ENCODE data around the gene ZKSCAN2.

Gene ZKSCAN2

DNA sequence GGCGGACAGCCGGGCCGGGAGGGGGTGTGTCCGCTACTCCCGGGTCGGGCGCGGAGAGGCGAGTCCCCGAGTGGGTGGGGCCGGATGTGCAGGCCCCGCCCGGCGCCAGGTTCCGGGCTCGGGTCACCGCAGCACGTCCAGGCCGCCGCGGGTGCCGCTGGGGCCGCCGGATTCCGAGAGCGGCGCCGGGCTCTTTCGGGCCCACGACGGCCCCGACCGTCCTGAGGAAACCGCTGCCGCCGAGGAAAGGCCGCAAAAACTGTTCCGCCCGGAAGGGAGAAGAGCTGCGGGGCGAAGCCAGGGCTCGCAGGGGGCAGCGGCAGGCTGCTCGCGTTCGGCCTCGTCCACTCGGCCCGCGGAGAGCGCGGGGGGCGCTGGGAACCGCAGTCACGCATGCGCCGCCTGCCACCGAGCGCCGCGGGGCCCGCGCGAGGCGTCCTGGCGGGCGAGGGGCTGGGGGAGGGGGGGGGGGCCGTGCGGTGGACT lies at the start of gene ZKSCAN2:
TSS of gene ZKSCAN2 (minus strand) at position 376 of the 486 bp plus-strand sequence. CDS start 718 bp downstream, outside the sequence.
- DNase-seq: peak; percentile 62 to 67

DNA sequence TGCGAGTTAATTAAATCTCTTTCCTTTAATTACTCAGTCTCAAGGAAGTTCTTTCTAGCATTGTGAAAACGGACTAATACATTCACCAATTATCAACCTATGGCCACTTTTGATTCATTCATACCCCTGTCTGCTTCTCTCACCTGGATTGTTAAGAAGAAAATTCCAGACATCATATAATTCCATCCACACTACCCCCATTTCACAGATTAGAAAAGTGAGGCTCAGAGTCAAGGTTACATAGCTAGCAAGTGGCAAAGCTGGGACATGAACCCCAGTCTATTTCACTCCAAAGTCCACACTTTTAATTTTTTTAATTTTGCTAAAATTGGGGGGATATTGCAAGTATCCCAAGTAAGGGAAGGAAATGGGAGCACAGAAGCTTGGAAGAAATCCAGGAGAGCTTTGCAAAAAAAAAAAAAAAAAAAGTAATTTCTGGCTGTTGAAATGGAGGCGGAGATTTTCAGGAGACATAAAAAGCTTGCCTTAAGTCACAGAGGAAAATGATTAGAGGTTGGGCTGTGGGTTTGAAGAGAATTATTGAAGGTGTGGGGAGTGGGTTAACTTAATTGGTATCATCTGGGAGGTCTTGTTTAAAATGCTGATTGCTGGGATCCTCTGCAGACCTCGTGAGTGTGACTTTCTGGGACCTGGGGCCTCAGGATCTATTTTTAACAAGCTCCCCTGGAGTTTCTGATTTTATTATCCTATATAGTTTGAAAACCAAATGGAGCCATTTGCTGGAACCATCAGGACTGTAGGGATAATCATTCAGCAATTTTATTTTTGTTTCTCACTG lies 42.3 kb upstream of the ZKSCAN2 start:
- DNase-seq: no peak

DNA sequence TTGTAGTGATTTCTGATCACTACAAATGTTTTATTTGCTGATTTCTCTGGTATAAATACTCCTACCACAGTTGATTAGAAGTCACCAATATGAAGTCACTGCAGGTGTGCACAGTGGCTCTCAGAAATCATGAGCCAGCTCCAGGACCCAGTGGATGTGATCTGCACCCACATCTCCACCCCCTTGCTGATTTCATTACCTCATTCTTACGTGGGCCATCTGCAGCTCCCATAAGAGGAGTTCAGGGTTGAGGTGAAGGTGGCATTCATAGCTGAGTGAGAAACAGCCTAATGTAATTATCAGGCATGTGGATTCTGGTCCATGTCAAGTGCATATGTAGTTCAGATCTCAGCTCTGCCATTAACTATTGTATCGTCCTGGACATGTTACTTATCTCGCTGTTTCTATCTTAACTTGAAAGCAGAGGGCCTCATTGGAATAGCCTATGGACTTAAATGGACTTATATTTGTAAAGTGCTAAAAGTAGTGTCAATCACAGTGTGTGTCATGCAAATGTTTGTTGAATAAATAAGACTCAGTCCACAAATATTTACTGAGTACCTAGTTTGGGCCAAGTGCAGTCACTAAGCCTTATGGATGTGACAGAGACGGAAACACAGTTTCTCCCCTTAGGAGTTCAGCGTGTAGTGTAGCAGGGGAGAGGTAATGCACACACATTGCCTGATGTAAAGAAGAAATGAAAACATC lies 40.7 kb upstream of the ZKSCAN2 start:
- no peak for DNase-seq

DNA sequence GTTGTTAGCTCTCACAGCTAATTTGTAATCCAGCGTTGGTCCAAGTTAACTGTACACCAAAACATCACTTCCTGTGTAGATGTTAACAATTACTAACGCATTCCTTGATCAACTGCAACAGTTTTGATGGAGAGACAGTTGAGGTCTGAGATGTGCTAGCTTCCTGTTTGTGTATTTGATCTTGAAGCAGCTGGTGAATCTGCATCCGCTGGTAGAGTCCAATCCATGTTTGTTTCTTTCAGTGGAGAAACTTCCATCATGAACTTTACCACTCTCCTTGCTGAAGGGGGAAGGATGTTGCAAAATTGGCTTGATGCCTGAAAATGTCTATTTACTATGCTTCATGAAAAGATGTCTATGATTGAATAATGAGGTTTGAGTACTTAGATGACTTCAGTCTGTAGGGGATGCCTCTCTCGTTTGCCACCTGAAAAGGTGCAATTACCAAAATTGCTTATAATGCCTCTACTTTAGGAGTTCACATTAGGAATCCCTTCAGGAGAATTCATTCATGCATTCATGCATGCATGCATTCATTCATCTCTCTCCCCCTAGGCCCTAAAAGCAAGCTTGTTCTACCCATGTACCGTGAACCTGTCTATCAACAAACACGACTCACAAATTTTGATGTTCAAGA lies 39.6 kb upstream of the ZKSCAN2 start:
- no peak for DNase-seq

DNA sequence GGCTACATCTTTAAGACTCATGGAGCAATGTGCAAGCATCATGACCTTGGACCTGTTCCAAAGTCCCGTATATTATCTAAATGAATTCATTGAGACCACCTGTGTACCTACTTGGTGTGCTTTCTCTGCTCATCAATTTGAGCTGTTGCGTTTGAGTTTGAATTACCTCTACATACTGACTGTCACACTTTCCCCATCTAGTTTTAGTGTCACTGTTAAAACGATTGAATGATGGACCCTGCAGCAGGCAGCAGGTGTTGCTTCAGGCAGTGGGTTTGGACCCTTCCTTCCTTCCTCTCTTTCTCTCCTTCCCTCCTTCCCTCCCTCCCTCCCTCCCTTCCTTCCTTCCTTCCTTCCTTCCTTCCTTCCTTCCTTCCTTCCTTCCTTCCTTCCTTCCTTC lies 33.9 kb upstream of the ZKSCAN2 start:
- no peak for DNase-seq

DNA sequence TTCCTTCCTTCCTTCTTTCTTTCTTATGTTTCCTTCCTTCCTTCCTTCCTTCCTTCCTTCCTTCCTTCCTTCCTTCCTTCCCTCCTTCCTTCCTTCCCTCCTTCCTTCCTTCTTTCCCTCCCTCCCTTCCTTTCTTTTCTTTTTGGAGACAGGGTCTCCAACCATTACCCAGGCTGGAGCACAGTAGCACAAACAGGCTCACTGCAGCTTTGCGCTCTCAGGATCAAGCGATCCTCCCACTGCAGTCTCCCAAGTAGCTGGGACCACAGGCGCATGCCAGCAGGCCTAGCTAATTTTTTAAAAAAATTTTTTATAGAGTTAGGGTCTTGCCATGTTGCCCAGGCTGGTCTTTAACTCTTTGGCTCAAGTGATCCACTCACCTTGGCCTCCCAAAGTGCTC lies 31.8 kb upstream of the ZKSCAN2 start:
- DNase-seq: no peak

DNA sequence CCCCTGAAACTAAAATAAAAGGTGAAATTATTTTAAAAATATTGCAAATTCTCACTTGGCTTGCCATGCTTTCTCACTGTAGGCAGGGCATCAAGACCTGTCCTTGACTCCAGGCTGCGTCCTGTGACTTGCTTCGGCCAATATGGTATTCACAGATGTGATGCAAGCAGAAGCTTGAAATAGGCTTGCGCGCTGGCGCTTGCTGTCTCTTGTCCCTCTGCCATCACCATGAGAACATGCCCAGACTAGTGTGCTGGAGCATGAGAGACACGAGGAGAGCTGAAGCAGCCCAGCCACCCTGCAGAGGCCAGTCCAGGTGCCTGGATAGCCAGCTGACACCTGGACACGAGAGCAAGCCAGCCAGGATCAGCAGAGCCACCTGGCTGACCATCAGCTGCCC lies 21.8 kb upstream of the ZKSCAN2 start:
- no peak for DNase-seq

DNA sequence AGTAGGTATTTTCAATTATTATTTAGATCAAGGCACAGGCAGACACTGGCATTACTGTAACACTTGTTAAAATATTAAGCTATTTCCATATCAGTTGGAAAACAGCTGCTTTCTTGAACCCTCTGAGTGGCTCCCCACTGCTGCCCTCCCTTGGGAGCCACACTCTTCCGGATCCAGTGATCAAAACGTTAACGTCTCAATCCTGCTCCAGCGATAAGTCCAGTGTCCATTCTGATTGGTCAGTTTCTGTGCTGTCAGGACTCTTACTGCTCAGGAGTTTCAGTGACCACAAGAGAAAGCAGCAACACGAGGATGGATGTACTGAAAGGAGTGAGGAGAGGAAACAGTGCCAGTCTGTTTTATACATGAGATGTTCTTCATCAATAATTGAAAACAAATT lies 13.8 kb upstream of the ZKSCAN2 start:
- DNase-seq: no peak

DNA sequence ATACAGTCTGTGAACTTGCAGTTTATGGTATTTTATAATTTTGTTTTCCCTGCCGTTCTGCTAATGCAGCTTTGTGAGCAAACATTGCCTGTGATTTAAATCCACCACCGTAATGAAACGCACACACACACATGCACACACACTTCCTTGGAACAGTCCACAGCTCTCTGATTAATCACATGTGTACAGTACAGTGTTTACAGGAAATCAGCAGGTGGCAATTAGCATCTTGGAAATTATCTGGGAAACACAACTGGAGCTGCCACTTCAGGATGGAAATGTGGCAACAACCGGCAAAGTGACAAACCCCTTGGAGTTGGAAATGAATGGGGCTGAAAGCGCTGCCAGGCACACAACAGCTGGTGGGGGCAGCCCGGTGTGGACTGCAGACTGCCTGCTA lies 12.9 kb upstream of the ZKSCAN2 start:
- DNase-seq: no peak

DNA sequence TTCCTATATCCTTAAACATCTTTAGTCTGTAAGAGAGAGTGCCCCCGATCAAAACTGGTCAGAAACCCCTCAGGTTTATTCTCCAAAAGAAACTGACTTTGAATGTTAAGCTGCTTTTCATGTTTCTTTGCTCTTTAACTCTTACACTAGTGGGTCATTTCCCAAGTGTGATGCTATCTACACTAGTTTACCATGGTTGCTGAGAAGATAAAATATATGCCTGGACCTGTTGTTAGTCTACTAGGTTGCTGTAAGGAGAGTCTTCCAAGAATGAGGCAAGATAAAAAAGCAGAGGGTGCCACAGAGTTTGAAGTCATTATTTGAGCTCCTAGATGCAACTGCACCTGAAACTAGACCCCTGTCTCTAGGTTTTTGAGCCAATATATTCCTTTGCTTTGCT lies 12.2 kb upstream of the ZKSCAN2 start:
- DNase-seq: no peak

DNA sequence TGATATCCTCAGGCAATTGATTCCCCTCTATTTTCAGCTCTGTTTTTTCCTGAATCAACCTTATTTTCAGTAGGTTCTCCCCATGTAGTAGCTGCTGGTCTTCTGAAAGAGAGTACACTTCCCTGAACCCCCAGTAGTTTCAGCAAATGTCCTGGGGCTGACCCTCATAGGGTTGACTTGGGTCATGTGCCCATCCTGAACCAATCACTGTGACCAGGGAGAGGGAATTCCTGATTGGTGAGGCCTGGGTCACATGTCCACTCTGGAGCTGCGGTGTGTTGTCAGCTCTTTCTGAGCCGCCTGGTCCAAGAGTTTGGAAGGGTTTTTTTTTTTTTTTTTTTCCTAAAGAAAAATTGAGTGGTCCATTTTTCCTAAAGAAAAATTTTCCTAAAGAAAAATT lies 8.3 kb upstream of the ZKSCAN2 start:
- DNase-seq: no peak

DNA sequence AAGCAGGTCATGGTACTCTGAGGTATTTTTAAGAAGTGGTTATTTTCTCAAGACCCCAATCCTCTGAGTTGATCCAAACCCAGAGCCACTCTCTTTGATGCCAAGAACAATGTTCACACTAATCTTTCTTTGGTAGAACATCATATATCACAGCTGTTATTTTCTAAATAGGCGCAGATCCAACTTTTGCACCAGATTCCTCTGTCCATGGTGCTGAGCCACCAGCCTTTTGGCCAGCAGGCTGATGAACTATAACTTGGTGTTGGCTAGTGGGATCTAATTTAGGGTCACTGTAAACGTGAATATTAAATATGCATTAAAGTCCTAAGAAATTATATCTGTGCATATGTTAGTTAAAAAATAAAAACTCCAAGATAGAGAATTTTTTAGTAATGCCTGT lies 7.0 kb upstream of the ZKSCAN2 start:
- DNase-seq: peak; percentile 8

DNA sequence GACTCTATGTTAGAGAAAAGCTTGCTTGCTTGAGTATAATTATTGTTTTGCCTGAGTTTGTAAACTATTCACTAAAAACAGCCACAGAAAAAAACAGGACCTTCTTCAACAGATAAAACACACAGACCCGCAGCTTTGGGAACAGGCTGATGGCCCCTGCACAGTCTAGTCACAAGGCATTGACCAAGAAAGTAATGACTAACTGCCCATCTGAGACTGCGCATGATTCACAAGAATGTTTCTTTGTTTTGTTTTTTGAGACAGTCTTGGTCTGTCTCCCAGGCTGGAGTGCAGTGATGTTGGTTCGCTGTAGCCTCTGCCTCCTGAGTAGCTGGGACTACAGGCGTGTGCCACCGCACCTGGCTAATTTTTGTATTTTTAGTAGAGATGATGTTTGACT lies 2.8 kb upstream of the ZKSCAN2 start:
- DNase-seq: no peak

DNA sequence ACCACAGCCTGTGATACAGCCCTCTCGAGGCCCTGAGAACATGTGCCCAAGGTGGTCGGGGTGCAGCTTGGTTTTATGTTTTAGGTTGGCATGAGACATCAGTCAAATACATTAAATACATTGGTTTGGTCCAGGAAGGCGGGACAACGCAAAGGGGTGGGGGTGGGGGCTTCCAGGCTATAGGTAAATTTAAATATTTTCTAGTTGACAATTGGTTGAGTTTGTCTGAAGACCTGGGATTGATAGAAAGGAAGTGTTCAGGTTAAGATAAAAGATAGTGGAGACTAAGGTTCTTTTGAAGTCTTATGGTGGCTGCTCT lies 1.2 kb upstream of the ZKSCAN2 start:
- DNase-seq: no peak

DNA sequence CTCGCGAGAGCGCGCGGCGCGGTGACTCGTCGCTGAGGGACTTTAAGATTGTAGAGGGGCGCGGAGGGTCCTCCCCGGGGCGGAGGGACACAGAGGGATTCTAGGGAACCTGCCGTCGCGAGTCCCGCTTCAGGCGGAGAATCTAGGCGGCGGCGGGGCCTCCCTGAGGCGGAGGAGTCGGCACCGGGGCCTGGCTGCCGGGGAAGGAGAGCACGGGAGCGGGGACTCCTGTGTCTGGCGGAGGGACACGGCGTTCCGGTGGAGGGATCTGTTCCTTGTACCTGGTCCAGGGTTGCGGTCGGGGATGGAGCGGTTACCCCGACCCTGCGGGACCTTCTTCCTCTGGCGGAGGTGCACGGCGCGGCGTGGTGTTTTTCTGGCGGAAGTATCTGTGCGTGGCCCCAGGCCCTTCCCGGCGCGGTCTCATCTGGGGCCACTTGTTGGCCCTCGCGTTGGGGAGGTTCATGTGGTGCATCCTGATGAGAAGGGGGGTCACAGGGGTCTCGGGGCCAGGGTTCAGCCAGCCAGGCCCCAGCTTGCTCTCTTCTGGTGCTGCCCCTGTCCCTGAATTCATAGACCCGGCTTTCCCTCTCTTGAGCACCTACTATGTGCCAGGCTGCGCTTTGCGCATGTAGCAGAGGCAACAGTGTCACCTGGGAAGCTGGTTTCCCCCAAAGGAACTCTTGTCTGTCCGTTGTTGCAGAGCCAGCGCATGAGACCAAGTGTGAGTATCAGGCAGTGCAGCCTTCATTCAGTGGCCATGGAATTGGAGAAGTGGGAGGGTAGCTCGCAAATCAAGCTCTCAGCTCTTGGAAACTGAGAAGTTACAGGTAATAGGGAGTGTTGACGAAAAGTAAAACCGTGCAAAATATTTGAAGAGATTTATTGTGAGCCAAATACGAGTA lies 563 bp upstream of the ZKSCAN2 start:
- DNase-seq: peak; percentile 62 to 63

DNA sequence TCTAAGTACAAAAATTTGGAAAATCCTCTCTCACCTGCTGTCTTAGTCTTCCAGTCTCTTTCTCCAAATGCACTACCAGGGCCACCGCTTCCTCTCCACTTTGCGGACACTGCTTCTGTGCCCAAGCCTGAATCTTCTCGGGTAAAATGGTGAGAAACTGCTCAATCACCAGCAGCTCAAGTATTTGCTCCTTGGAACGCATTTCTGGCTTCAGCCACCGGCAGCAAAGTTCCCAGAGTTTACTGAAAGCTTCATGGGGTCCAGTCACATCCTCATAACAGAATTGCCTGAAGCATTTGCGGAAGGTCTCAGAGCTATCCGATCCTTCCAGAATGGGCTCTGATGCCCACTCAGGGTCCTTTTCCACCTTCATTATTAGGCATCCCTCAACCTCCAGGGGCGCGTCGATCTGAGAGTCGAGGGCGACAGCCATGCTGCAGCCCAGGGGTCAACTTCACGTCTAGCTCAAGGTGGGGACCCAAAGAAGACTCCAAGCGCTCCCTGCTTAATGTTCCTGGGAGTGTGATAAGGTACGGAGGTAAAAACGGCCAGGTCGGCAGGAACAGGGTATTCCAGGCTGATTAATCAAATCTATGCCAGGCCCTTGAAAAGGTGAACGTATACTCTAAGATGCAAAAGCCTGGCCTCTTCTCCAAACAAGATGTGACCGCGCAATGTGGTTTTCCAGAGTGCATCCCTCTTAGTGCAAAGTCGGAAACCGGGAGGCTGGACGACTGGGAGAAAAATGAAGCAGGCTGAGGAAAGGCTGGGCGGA lies 763 bp downstream of the ZKSCAN2 start:
- peak in 1 of 2 experiments; percentile 12 for DNase-seq

DNA sequence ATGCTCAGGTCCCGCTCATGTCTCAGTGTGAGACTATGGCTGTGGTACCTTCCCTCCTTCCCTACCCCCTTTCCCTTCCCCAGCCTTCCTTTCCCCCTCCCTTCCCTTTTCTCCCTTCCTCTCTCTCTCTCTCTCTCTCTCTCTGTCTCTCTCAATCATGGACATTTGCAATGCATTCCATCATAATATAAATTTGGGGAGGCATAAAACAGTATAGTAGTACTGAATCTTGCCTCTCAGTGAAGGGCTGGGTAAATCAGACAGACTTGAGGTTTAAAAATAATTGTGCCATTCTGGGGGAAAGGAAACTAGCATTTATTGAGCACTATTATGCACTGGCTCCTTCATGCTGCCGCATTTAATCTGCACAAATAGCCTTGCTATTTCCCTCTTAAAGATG lies 4.3 kb downstream of the ZKSCAN2 start:
- no peak for DNase-seq

DNA sequence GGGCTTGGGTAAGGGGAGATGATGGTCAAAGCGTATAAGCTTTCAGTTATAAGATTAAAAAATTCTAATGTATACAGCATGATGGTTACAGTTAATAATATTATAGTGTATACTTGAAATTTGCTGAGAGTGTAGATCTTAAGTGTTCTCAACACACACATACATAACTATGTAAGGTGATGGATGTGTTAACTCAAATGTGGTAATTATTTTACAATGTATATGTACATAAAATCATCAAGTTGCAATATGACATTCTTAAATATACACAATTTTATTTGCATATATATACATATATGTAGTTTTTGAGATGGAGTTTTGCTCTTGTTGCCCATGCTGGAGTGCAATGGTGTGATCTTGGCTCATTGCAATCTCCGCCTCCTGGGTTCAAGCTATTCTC lies 7.2 kb downstream of the ZKSCAN2 start:
- no peak for DNase-seq

DNA sequence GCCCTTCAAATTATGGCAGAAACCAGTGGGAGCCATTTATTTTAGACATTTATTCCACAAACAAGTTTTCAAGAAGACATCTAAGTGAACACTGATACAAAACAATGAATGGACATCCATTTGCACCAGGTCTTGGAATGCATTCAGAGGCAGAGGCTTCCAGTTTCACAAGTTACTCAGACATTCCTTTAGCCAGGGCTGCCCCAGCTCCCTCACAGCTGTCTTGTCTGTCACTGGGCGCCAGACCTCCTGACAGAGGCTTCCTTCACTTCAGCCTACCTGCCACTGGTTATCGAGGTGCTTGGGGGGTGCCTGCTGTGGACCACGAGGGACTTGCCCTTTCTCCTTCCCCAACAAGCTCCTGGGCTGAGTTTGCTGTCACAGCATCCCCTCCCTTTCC lies 21.7 kb downstream of the ZKSCAN2 start:
- DNase-seq: no peak

DNA sequence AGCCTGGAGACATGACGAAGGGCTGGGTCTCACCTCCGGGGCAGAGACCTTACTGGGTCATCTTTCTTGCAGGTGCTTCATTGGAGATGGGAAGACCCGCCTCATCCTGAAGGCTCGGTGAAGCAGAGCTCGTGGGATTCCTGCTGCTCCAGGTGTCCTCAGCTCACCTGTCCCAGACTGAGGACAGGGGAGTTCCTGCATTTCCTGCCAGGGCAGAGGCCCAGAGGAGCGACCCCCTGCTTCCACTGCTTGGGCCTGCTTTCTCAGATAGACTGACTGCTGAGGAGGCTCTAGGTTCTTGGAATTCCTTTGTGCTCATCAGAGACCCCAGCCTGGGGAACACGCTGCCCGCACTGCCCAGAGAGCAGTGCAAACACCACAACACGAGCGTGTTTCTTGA lies 29.3 kb downstream of the ZKSCAN2 start:
- no peak for DNase-seq

DNA sequence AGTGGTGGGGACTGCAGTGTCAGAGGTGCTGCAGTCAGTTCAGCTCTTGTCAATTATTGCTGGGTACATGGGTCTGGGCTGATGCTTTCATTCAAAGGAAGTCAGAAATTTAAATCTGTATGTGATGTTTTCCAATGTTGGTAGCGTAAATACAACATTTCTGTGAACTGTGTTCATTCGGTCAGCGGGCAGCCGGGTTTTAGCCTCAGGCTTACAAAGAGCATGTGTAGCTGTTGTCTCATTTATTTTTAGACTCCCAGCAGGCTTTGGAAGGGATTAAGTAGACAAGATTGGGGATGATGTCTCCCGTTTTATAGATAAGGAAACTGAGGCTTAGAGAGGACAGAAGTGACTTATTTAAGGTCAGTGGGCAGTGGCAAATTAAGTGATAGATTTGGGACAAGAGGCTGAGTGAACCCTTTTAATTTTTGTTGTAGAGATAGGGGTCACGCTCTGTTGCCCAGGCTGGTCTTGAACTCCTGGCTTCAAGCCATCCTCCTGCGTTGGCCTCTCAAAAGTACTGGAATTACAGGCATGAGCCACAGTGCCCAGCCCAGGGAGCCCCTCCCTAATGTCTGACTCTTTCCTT lies 32.8 kb downstream of the ZKSCAN2 start:
- DNase-seq: no peak

DNA sequence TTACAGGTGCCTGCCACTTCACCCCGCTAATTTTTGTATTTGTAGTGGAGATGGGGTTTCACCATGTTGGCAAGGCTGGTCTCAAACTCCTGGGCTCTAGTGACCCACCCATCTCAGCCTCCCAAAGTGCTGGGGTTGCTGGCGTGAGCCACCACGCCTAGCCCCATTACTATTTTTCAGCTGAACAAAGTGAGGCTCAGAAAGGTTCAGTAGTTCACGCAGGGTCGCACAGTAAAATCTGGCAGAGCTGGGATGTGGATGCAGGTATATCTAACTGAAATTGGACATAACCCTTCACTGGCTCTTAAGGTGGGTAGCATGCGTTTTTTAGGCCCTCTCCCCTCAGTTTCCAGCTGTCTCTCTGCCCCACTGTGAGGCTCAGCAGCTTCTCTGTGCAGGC lies 33.7 kb downstream of the ZKSCAN2 start:
- DNase-seq: no peak

Measured in AML-193 (cell line).